ENCODE data around the gene MAPK12.

DNA sequence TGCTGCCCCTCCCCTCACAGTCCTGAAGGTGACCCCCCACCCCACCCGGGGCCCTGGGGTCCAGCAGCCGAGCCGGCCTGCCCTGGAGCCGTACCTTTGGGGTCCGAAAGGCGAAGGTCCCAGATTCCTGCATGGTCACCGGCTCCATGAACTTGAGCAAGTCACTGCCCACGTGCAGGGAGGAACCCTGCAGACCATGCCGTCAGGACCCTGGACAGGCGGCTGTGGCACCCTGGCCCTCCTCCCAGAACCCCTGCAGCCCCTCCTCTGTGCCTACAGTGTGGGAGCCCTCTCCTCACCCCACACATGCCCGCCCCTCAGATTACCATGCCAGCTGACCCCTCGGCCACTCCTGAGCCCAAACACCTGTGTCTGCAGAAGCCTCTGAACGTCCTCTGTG, 23.0 kb upstream of the MAPK12 start:
- TF ChIP-seq, protein P1, sequence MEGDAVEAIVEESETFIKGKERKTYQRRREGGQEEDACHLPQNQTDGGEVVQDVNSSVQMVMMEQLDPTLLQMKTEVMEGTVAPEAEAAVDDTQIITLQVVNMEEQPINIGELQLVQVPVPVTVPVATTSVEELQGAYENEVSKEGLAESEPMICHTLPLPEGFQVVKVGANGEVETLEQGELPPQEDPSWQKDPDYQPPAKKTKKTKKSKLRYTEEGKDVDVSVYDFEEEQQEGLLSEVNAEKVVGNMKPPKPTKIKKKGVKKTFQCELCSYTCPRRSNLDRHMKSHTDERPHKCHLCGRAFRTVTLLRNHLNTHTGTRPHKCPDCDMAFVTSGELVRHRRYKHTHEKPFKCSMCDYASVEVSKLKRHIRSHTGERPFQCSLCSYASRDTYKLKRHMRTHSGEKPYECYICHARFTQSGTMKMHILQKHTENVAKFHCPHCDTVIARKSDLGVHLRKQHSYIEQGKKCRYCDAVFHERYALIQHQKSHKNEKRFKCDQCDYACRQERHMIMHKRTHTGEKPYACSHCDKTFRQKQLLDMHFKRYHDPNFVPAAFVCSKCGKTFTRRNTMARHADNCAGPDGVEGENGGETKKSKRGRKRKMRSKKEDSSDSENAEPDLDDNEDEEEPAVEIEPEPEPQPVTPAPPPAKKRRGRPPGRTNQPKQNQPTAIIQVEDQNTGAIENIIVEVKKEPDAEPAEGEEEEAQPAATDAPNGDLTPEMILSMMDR (conservative IDR thresholded peaks at IDR 0.05), result no peak
- TF ChIP-seq ZFX (IDR thresholded peaks at IDR 0.05), result no peak
